GM19099 (cell line): ENCODE measurements around the gene G0S2.

Experiments used
- POLR2A ChIP-seq: IDR thresholded peaks from 3 replicates; pipeline ENCODE4 v1.6.1; 2011; ENCODE audit warnings: low read depth; ENCODE audit not compliant: insufficient read length; ENCODE audit errors: extremely low read depth

Gene G0S2

DNA sequence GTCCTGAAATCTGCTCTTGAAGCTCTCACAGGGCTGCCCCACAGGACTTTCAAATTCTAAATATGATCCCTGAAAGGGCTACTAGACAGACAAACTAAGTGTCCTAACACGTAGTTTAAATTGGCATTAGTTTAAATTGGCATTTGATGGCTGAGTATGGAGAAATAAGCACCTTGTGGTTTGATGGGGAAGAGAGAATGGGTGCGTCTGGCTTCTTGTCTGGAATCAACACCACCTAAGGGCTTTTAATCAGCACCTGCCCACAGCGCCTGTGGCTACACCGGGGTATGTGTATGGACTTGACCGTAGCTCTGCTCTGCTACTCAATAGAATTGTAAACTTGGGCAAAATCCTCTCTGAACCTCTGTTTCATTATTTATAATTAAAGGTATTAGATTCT, 17.3 kb upstream of the G0S2 start:
- no peak for TF ChIP-seq POLR2A

DNA sequence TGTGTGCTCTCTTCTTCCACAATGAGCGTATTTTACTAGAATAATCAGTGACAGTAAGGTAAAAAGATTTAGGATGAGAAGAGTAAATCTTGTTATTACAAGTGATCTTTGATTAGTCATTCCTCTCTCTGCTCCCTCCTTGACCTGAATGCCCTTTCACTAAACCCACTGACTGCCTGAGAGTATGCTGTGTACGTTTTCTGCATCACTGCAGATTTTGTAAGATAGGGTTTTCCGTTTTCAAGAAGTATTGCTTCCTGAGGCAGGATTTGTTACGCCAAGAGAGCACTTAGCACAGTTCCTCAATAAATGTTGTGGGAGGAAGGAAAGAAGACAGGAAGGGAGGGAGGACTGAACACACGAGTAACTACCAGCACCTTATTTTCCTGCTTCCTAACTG, 15.3 kb upstream of the G0S2 start:
- no peak for TF ChIP-seq POLR2A

DNA sequence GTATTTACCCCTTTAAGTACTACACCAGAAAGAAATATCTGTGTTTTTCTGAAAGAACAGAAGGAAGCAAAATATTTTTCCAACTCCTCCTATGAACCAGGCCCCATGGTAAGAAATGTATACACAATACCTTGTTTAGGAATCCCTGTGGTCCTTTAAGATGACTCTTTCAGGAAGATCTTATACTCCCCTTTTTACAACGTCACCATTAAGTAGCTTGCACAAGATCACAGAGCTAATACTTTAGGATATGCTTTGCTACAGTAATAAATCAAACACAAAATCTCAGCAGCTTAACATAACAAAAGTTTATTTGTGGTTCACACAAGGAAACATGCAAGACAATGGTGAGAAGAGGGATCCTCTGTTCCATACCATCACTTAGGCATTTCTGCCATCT, 14.1 kb upstream of the G0S2 start:
- no peak for TF ChIP-seq POLR2A

DNA sequence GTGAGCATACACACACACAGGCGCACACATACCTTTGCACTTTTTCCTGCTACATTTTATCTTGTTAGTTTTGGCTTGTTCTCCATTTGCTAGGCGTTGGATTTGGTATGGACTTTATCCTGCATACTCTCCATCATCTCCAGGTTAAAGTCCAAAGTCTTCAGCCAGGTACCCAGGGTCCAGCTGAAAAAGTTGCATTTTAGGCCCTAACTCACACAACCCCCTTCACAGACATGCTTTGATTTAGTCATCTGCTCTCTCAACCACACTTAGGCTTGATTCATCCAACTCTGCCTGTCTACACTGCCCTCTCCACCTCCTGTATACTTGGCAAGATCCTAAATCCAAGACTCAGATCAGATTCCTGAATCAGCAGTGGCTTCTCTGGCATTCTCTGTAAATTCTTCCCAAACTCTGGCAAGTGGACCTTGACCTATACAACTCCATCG, 12.3 kb upstream of the G0S2 start:
- TF ChIP-seq POLR2A, result no peak

DNA sequence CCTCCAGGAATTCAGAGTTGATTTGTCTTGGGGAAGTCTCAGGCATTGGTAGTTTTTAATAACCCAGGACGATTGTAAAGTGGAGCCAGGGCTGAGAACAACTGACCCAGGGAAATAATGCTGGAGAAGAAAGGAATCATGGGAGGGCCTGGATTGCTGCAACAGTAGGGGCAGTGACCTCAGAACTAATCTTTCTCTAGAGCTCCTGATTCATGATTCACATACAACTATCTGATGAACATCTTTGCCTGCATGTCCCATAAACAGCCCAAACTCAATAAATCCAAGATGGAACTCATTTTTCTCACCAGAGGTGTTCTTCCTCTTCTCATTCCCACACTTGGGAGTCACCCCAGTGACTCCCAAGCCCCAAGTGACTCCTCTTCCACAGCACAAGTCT, 8.1 kb upstream of the G0S2 start:
- no peak for TF ChIP-seq POLR2A

DNA sequence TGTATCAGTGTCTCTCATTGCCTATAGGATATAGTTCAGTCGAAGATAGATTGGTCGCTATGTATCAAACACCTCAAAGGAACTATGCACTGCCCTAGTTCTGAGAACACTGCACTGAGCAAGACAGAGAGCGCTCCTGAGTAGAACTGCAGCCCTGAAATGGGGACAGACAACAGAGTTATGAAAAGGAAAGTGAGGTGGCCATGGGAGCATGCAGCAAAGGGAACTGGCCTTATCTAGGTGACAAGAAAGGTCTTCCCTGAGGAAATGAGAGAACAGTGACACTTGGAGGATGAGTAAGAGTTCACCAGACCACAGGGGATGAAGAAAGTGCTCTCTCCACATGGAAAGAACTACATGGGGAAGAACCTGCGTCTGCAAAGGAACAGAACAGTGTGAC, 7.5 kb upstream of the G0S2 start:
- TF ChIP-seq POLR2A, result no peak

DNA sequence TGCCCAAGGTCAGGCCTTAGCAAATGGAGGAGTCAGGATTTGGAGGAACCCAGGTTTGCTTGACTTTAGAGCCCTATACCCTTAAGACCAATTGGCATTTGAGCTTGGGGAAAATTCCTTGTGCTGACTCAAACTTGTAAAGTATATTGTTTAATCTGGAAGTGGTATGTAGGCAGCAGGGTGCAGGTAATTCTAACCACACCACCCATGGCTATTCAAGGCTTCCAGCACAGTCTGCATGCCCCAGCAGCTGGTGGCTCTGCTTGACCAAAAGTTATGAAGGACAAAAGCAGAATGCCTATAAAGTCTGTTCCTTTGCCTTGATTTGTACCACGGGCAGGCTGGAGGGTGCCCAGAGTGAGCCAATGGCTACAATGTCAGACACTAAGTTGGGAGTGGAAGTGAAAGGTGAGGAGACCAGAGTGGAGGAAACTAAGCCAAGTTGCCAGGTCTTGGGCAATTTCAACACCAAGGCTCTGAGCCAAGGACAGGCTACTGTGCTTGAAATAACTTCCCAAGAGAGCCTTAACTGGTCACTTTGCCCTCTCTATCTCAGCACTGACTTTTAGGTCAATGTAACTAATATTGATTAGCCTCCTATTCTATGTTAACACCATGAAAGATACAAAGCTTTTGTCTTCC, 4.7 kb upstream of the G0S2 start:
- no peak for TF ChIP-seq POLR2A

DNA sequence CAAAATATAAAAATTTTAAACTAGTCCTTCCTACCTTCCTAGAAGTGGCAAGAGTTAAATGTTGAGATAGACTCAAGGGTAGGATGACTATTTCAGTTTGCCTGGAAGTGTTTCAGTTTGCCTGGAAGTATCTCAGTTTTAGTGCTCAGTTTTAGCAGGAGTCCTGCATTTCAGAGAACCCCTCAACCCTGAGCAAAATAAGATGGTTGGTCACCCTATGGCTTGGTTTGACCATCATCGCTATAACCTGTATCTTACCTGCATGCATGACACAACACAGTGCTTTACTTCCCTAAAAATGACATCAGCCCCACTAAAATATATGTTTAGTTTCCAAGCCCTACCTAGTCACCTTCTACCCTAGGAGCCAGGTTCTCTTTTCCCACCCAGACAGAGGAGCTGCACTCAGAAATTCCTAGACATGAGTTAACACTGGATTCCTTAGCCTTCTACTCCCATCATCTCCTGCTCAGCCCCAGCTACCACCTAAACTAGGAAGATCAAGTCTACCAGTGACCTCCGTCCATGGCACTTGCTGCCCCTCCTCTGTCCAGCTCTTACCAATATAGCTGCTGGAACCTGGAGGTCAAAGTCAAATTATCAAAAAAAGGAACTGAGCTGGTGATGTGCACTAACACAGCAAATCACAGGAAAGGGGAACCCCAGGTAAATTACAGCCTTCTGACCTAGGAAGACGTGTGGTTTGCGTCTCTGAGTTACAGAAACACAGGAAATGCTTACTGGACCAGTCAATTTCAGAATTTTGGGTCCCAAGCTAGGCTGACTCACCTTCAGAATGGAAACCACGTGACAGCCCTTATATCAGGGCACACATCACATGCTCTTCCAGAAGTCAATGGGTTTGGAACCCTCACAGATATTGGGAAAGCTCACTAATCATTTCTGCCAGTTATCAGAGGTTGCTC, 2.2 kb upstream of the G0S2 start:
- TF ChIP-seq POLR2A, result peak; percentile 21

DNA sequence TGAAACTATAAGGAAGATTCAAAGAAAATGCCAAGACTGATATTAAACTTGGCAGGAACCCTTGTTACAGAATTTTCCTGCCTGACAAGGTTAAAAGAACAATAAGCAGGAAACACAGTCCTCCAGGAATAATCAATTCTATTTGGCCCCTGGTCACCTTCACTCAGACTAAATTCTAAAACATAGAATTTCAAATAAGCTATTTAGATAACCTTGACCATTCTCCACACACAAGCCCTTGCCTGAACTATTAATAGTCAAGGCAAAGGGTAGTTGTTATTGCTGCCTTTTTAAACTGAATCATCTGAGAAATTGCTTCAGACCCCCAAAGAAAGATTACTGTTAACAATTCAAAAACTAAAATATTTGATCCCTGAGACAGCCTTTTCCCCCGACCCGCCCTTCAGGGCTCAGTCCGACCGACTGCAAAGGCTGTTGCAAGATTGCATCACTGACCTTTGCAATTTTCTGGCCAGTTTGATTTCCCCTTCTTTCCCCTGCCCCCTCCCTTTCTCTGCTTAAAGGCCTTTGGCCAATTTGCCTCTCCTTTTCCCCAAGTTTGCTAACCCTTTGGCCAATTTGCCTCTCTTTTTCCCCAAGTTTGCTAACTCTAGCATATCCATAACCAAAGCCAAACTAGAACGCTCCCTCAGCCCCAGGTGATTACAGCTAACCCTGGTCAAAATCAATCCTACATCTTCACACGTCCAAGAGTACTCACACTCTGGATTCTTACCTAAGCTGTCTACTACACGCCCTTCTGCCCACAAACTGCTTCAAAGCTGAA, 1.4 kb upstream of the G0S2 start:
- TF ChIP-seq POLR2A, result no peak

DNA sequence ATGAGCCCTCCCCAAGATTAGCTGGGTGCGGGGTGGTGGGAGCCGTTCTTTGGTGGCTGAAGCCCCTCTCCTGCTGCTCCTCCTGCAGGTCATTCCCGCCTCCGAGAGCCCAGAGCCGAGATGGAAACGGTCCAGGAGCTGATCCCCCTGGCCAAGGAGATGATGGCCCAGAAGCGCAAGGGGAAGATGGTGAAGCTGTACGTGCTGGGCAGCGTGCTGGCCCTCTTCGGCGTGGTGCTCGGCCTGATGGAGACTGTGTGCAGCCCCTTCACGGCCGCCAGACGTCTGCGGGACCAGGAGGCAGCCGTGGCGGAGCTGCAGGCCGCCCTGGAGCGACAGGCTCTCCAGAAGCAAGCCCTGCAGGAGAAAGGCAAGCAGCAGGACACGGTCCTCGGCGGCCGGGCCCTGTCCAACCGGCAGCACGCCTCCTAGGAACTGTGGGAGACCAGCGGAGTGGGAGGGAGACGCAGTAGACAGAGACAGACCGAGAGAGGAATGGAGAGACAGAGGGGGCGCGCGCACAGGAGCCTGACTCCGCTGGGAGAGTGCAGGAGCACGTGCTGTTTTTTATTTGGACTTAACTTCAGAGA, 448 bp downstream of the G0S2 start:
- TF ChIP-seq POLR2A, result no peak

DNA sequence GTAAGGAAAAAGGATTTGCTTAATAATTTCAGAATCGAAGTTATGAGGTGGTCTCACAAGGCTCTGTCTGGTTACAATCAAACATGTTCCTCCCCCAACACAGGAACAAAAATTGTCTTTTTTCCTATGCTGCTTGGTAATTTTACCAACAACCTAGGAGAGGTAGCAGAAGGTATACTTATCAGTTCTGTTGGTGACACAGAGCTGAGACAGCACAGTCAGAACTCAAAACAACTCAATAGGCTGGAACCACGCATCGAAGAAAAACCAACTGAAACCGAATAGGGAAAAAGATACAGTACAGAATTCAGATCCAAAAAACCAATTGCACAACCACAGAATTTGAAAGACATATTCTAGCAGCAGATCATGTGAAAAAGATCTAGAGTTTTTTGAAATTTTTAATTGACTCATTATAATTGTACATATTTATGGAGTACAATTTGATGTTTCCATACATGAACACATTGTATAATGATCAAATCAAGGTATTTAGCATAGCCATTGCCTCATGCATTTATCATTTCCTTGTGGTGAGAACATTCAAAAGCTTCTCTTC, 3.8 kb downstream of the G0S2 start:
- TF ChIP-seq POLR2A, result no peak

DNA sequence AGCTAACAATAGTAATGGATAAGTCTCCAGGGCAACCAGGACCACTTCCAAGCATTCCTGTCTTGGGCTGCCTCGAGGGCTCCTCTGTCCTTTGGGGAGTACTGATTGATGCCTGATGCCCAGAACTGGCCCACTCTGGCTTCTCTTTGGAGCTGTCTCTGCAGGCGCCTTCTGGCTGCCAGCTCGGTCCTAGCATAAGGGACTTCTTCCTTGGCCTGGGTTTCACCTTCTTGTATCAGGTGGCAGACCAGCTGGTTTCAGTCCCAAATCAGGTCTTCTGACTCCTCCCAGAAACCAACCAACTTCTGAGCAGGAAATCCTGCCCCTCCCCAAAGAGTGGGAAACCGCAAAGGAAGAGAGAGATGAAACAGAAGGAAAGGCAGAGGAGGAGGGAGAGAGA, 10.6 kb downstream of the G0S2 start:
- TF ChIP-seq POLR2A, result no peak

DNA sequence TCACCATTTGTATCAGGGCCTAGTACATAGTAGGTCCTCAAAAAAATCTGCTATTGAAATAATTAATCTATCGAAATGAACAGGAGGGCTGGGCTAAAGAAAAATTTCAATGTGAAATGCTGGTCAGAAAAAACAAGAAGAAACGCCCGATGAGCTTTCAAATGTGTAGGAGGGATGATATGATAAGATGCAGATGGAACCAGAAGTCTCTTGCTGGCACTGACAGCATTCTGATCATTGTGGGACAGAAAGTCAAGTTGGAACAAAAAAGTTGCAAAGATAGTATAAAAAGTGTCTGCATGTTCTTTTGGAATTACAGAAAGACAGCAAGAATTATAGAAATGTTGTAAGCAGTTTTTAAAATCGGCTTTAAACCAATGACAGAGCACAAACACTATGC, 11.1 kb downstream of the G0S2 start:
- TF ChIP-seq POLR2A, result no peak

DNA sequence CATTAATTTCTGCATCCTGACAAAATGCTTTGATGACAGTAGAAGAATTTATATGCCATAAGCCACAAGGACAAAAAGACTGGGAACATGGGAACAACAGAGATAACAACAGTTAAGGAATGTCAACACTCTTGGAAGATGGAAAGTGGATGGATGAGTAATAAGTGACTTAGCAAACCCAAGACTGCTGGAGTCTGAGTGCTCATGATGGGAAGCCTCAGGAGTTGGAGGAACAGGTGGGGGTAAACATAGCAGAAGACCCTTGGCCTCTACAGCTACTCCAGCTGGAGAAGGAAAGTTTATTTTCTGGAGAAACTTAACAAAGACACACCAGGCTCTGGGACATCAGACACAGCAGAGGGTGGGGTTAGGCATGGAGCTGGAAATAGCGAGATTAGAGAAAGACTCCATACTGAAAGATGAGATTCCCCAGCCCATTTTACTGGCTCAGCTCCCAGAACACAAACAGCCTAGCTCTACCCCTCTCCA, 13.6 kb downstream of the G0S2 start:
- TF ChIP-seq POLR2A, result no peak

DNA sequence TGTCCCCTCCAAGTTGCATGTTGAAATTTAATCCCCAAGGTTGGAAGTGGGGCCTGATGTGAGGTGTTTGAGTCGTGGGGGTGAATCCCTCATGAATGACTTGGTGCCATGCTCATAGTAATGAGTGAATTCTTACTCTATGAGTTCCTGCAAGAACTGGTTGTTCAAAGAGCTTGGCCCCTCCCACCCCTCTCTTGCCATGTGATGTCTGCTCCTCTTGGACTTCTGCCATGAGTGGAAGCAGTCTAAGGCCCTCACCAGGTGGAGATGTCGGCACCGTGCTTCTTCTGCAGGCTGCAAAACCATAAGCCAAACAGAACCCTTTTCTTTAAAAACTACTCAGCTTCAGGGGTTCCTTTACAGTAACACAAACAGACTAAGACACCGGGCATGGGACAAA, 14.3 kb downstream of the G0S2 start:
- no peak for TF ChIP-seq POLR2A

DNA sequence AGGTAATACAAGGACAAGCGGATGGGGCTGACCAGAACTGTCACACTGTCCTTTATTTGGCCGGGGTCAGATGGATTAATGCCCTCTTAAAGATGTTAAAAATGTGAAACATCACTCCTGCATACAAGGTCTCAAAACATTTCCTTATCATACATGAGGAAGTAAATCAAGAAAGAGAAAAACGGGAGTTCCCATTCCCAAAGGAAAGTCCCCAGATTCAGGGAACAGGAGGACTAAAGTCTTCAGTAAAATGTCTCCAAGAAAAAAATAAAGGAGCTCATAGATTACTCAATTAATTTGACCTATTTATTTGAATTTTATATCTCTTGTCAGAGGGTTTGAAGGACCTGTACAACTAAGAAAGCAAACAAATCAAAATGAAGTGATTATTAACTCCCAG, 16.0 kb downstream of the G0S2 start:
- TF ChIP-seq POLR2A, result no peak

DNA sequence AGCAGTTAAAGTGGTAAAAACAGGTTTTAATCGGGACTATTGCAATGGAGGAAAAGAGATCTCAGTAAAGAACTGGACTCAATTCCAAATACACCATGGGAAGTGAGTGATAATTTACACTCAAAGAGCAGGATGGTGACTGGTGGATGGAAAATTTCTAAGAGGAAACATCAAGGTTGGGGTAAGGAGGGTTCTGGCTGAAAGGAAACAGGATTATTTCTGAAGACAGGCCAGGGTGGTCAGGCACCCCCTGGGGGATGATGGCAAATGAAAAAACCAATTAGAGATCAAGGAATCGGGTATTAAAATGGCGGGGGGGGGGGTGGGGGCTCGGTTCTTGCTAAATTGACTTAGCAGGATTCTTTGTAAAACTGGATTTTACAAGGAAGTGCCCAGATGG, 17.1 kb downstream of the G0S2 start:
- no peak for TF ChIP-seq POLR2A
